ENCODE results near the gene CASQ1.

Gene CASQ1

GRCh38 chr1:160211046-160211790 lies 20.8 kb downstream of the CASQ1 start:
- Histone ChIP-seq H3K9ac (ENCODE audit: low read length) (no peak overlapping the region), H3F3A (ENCODE audit: insufficient read depth) (peaks cover 5% of the 10 kb centered on the region), H4K20me1 (ENCODE audit: low read depth, low read length) (no peaks in the 10 kb centered on the region), H3K79me2 (ENCODE audit: insufficient read depth, low read length) (peaks cover 2% of the 10 kb centered on the region; the same call in 1 of the 2 replicates), H3K9me3 (ENCODE audit: insufficient read depth, low read length) (no peaks in the 10 kb centered on the region), H3K4me3 (ENCODE audit: insufficient read depth, low read length, poor library complexity, severe bottlenecking) (no peak overlapping the region), H2AFZ (ENCODE audit: low read depth, low read length, severe bottlenecking) (no peak overlapping the region), H3K27me3 (ENCODE audit: low read length) (no peaks in the 10 kb centered on the region), H3K4me2 (ENCODE audit: low read depth, low read length, poor library complexity, severe bottlenecking) (no peak overlapping the region), H3K36me3 (ENCODE audit: low read length) (peaks cover 2% of the 10 kb centered on the region; the same call in 1 of the 2 replicates), H3K9me2 (replicated peaks; ENCODE audit: insufficient read depth, low read length) (no peaks in the 10 kb centered on the region), H3K27ac (ENCODE audit: low read depth, low read length) (no peak overlapping the region)
- TF ChIP-seq, protein P1, sequence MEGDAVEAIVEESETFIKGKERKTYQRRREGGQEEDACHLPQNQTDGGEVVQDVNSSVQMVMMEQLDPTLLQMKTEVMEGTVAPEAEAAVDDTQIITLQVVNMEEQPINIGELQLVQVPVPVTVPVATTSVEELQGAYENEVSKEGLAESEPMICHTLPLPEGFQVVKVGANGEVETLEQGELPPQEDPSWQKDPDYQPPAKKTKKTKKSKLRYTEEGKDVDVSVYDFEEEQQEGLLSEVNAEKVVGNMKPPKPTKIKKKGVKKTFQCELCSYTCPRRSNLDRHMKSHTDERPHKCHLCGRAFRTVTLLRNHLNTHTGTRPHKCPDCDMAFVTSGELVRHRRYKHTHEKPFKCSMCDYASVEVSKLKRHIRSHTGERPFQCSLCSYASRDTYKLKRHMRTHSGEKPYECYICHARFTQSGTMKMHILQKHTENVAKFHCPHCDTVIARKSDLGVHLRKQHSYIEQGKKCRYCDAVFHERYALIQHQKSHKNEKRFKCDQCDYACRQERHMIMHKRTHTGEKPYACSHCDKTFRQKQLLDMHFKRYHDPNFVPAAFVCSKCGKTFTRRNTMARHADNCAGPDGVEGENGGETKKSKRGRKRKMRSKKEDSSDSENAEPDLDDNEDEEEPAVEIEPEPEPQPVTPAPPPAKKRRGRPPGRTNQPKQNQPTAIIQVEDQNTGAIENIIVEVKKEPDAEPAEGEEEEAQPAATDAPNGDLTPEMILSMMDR (IDR thresholded peaks at IDR 0.05; ENCODE audit: insufficient read depth, low read length, poor library complexity, severe bottlenecking): no peak
- no peak for TF ChIP-seq EZH2phosphoT487 (conservative IDR thresholded peaks at IDR 0.05; ENCODE audit: low read length)

- Histone ChIP-seq H3K9ac (ENCODE audit: low read length) (no peak overlapping the region), H3F3A (ENCODE audit: insufficient read depth) (no peaks in the 10 kb centered on the region), H3K36me3 (ENCODE audit: low read length) (peaks cover 2% of the 10 kb centered on the region; the same call in 1 of the 2 replicates), H3K9me2 (replicated peaks; ENCODE audit: insufficient read depth, low read length) (no peaks in the 10 kb centered on the region), H3K27me3 (ENCODE audit: low read length) (no peaks in the 10 kb centered on the region), H3K27ac (ENCODE audit: low read depth, low read length) (no peak overlapping the region), H2AFZ (ENCODE audit: low read depth, low read length, severe bottlenecking) (no peak overlapping the region), H3K79me2 (ENCODE audit: insufficient read depth, low read length) (no peaks in the 10 kb centered on the region), H4K20me1 (ENCODE audit: low read depth, low read length) (no peaks in the 10 kb centered on the region), H3K4me2 (ENCODE audit: low read depth, low read length, poor library complexity, severe bottlenecking) (no peak overlapping the region), H3K4me3 (ENCODE audit: insufficient read depth, low read length, poor library complexity, severe bottlenecking) (no peak overlapping the region), H3K9me3 (ENCODE audit: insufficient read depth, low read length) (no peaks in the 10 kb centered on the region)
- TF ChIP-seq, protein P1 (IDR thresholded peaks at IDR 0.05; ENCODE audit: insufficient read depth, low read length, poor library complexity, severe bottlenecking): no peak
- TF ChIP-seq EZH2phosphoT487 (conservative IDR thresholded peaks at IDR 0.05; ENCODE audit: low read length): no peak
Measured at GRCh38 chr1:160214481-160215140, 24.2 kb downstream of the CASQ1 start.

DNA sequence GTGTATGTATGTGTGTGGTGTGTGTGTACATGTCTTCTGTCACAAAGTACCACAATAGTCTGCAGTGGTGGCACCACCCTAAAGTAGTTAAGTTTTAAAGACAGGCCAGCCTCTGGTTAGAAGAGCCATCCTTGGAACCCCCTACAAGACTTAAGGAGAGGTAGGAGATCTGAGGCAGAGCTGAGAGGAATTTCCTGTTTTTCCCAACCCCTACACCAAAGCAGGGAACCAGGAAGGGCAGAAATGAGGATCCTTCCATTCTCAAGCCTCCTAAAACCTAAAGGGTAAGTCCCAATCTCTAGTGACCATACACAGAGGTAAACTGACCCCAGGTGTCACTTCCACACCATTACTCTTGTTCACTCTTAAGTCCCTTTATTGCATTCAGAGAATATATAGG lies 25.9 kb downstream of the CASQ1 start:
- TF ChIP-seq, protein P1 (IDR thresholded peaks at IDR 0.05; ENCODE audit: insufficient read depth, low read length, poor library complexity, severe bottlenecking): no peak
- no peak for TF ChIP-seq EZH2phosphoT487 (conservative IDR thresholded peaks at IDR 0.05; ENCODE audit: low read length)
- peaks cover 2% of the 10 kb centered on the region; the same call in 1 of the 2 replicates for H3K36me3 ChIP-seq (ENCODE audit: low read length)
- H2AFZ ChIP-seq (ENCODE audit: low read depth, low read length, severe bottlenecking): no peak overlapping the region
- H3K4me3 ChIP-seq (ENCODE audit: insufficient read depth, low read length, poor library complexity, severe bottlenecking): no peak overlapping the region
- H3K9me3 ChIP-seq (ENCODE audit: insufficient read depth, low read length): no peaks in the 10 kb centered on the region
- no peaks in the 10 kb centered on the region for H3K27me3 ChIP-seq (ENCODE audit: low read length)
- H3K4me2 ChIP-seq (ENCODE audit: low read depth, low read length, poor library complexity, severe bottlenecking): no peak overlapping the region
- no peak overlapping the region for H3K9ac ChIP-seq (ENCODE audit: low read length)
- H3F3A ChIP-seq (ENCODE audit: insufficient read depth): no peaks in the 10 kb centered on the region
- H3K27ac ChIP-seq (ENCODE audit: low read depth, low read length): no peak overlapping the region
- H3K9me2 ChIP-seq (replicated peaks; ENCODE audit: insufficient read depth, low read length): no peaks in the 10 kb centered on the region
- H4K20me1 ChIP-seq (ENCODE audit: low read depth, low read length): no peaks in the 10 kb centered on the region
- no peaks in the 10 kb centered on the region for H3K79me2 ChIP-seq (ENCODE audit: insufficient read depth, low read length)
